MV-4-11 (cell line): ENCODE measurements around the gene CHMP6.
"Not testable (repeated sequence)": the region's sequence is repeated elsewhere in the genome, so short reads cannot be mapped to it uniquely, and the experiment has no call there.

Source experiments
- DNase-seq: peaks from one replicate; lab custom pipeline; 2025; lab: John Stamatoyannopoulos, UW

Gene CHMP6

DNA sequence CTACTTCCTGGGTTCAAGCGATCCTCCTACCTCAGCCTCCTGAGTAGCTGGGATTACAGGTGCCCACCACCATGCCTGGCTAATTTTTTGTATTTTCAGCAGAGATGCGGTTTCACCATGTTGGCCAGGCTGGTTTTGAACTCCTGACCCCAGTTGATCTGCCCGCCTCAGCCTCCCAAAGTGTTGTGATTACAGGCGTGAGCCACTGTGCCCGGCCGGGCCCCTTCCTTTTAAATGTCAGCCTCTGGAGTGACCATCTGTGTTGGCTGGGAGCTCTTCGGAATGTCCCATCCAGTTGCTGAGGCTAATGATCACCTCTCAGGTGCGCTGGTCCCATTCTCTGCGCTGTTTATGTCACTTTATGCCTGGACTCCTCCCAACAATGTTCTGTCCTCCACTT, 38.7 kb downstream of the CHMP6 start:
- not testable (repeated sequence) for DNase-seq

GRCh38 chr17:81030741-81031565, 39.3 kb downstream of the CHMP6 start:
- DNase-seq: peak; percentile 19

- DNase-seq: no peak
Measured at GRCh38 chr17:81031566-81032550, 40.2 kb downstream of the CHMP6 start.

DNA sequence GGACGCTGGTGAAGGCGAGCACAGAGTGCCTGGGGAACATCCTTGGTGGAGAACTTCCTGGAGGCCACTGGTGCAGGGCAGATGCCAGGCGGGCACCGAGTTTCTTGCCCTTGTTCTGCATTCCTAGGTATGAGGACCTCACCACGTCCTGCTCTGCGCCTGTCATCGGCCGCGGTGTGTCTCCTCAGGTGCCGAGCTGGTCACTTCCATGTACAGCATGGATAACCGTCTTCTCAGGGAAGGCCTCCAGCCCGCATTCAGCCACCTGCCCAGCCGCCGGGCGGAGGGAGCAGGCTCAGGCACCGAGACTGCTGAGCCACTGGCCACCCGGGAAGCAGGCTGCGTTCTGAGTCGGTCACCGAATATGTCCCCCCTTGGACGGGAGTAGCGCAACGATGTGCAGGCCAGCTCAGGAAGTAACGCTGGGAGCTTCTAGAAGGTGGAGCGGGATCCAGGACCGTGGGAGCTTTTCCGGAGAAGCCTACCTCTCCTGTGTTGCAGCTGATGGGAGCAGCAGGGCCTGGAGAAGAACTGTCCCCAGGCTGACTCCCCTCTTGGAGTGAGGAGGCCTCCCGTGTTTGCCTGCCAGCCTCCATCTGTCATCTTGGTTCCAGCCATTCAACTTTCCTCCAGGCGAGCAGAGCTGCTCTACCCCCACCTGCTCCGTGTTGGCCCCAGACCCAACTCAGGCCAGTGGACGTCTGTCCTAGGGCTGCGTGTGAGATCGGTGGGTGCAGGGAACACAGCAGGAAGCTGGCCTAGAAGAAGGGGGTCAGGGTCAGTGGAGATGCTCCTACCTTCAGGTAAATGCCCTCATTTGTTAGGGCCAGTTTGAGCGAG, 41.2 kb downstream of the CHMP6 start:
- no peak for DNase-seq

GRCh38 chr17:81033535-81034167, 42.0 kb downstream of the CHMP6 start:
- peak; percentile 52 for DNase-seq

DNA sequence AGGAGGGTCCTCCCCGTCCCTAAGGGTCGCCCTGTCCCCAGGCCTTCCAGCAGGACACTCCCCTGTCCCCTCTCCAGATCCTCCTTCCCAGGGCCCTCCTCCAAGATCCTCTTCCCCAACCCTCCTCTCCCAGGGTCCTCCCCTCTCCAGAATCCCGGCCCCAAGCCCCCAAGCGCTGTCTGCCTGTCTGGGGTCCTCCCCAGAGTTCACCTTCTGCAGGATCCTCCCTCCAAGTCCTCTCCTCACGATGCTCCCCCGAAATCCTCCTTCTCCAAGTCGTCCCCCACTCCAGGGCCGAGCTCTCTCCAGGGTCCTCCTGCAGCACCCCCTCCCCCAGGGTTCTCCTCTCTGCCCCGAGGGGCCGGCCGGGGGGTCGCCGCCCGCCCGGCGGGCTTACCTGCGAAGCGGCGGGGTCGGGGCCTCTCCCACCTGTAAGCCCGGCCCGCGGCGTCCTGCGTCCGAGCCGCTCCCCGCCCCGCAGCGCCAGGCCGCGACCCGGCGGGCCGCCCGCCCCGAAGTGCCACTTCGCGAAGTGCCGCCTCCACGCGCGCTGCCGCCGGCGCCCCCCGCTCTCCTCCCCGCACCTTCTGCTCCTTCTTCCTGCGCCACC, 42.6 kb downstream of the CHMP6 start:
- no peak for DNase-seq

- peak; percentile 81 for DNase-seq
Measured at GRCh38 chr17:81034779-81035520, 43.3 kb downstream of the CHMP6 start, which contains the start of gene BAIAP2. TSS of gene BAIAP2 (plus strand) at chr17:81035151. CDS start at chr17:81035255, 104 bp downstream.

GRCh38 chr17:81035521-81036196, 44.0 kb downstream of the CHMP6 start:
- no peak for DNase-seq

- DNase-seq: no peak
Measured at GRCh38 chr17:81036197-81036941, 44.7 kb downstream of the CHMP6 start.

GRCh38 chr17:81037026-81037797, 45.6 kb downstream of the CHMP6 start:
- peak; percentile 9 for DNase-seq

DNA sequence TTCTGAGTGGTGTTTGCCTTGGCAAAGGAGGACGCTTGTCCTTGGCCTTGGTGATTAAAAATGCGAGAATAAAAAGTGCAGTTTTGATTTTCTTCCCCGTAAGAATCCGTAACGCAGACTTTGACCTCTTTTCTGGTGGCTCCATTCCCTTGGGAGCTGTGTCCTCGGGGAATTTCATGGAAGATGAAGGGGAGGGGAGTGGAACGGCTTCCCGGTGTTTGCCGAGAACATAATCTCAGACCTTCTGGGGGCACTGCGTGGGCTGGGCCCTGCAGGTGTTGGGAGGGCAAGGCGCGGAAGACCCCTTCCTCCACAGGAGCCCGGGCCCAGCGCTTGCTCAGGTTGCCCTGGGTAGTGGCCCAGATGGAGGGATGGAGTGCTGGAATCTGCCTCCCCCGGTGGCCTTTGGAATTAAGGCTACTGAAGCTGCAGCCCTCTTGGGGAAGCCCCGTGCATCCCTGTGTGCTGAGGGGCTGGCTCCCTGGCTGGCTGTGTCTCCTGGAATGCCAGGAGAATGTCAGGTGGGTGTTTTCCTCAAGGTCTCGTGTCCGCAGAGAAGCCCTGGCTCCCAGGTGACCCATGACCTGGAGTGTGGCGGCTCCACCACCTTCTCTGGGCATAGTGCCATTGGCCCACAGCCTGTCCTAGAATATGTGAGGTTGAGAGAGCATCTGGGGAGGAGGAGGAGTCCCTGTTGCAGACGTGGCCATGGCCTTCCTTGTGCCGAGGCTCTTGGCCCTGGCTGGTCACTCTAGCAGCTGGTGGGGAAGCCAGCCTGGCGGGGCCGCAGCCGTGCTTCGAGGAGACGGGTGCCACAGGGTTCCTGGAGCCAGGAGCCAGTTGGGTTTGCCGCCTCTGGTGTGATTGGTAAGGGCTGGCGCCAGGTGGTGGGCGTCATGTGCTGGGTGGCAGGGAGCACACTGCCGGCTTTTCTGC, 46.4 kb downstream of the CHMP6 start:
- no peak for DNase-seq

DNA sequence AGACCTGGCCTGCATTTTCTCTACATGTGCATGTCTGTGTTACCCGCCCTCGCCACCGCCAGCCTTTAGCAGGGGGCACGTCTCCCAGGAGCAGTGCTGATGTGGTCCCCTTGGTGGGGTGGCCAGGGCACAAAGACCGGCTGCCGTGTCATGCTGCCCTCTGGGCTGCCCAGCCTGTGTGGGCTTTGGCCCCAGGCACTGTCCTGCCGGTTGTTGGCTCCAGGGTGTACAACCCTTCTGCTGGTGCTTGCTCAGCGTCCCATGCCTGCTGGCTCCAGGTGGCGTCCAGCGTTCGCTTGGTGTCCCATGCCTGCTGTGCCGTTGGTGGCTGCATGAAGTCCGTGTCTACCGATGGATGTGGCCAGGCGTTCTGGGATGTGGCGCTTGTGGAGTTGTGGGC, 47.5 kb downstream of the CHMP6 start:
- no peak for DNase-seq

GRCh38 chr17:81039854-81040758, 48.5 kb downstream of the CHMP6 start:
- DNase-seq: peak; percentile 42

DNA sequence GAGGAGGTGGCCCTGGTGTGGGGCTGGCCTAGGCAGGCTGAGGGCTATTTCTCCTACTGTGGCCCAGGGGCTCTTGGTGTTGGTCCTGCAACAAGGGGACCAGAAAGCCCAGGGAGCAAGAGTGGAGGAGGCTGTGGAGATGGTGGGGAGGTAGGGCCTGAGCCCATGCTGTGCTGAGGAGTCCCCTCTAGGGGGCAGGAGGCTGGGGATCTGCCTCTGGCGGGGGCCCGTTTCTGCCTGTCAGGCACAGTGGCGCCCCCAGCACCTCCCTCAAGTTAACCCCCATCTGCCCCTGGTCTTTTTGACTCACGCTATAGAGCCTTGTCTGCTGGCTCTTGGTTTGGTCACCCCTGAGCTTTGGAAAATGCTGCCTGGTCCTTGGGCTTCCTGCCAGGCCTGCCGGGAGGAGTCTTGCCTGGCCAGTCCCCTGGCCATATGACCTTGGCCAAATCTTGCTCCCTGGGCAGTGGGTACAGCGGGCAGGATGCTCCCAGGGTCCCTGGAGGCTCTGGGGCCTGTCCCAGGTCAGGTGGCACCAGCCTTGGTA, 49.2 kb downstream of the CHMP6 start:
- DNase-seq: peak; percentile 28

GRCh38 chr17:81042606-81043005, 51.0 kb downstream of the CHMP6 start:
- no peak for DNase-seq
